ENCODE data around the gene LAIR2.

The LAIR2 gene

GRCh38 chr19:54541712-54542111 is 39.1 kb downstream of the LAIR2 start:
- DNase-seq = no peak

GRCh38 chr19:54548806-54549205 is 46.2 kb downstream of the LAIR2 start:
- no peak for DNase-seq

- no peak for DNase-seq
Observed at GRCh38 chr19:54549224-54549623, 46.6 kb downstream of the LAIR2 start.

- no peak for DNase-seq
Observed at GRCh38 chr19:54551293-54551692, 48.7 kb downstream of the LAIR2 start.

GRCh38 chr19:54551950-54552912 is 49.6 kb downstream of the LAIR2 start:
- DNase-seq = no peak

- DNase-seq = no peak
Observed at GRCh38 chr19:54552913-54553310, 50.3 kb downstream of the LAIR2 start.

GRCh38 chr19:54554006-54554405 is 51.4 kb downstream of the LAIR2 start:
- DNase-seq = no peak

GRCh38 chr19:54554896-54555295 is 52.3 kb downstream of the LAIR2 start:
- DNase-seq = no peak

GRCh38 chr19:54556194-54556593 is 53.6 kb downstream of the LAIR2 start:
- DNase-seq = no peak

- DNase-seq = no peak
Observed at GRCh38 chr19:54558339-54558738, 55.7 kb downstream of the LAIR2 start.
